RWPE2 (cell line): ENCODE data around the gene LPCAT4.

Experiments
- ATAC-seq: fragments of 200-7000 bp; cut with Tn5 transposase; 3 replicates; pipeline ENCODE4 v1.9.1; 2021; ENCODE audit warnings: low read depth
- DNase-seq: peaks from one replicate; pipeline ENCODE4 v3.0.0-alpha.2; 2020; ENCODE audit warnings: low spot score
- H3K27ac ChIP-seq: fragments of 450-650 bp; 2 replicates; pipeline ENCODE4 v1.5.1; 2017; ENCODE audit warnings: mild to moderate bottlenecking; ENCODE audit not compliant: poor library complexity, severe bottlenecking
- H3K27me3 ChIP-seq: fragments of 250-450 bp; sonication (Bioruptor Pico); 2 replicates; pipeline ENCODE4 v1.5.1; 2021; ENCODE audit warnings: mild to moderate bottlenecking, moderate library complexity; ENCODE audit not compliant: insufficient read depth, poor library complexity, severe bottlenecking
- H3K36me3 ChIP-seq: fragments of 250-450 bp; sonication (Bioruptor Pico); 2 replicates; pipeline ENCODE4 v1.5.1; 2020; ENCODE audit warnings: low read depth, mild to moderate bottlenecking, moderate library complexity
- H3K4me1 ChIP-seq: fragments of 250-450 bp; sonication (Bioruptor Pico); 2 replicates; pipeline ENCODE4 v1.5.1; 2021; ENCODE audit warnings: mild to moderate bottlenecking, moderate library complexity; ENCODE audit not compliant: insufficient read depth, poor library complexity, severe bottlenecking
- H3K4me3 ChIP-seq: fragments of 250-450 bp; sonication (Bioruptor Pico); 2 replicates; pipeline ENCODE4 v1.5.1; 2021; ENCODE audit warnings: mild to moderate bottlenecking, moderate library complexity; ENCODE audit not compliant: severe bottlenecking
- H3K9me3 ChIP-seq: fragments of 250-450 bp; sonication (Bioruptor Pico); 2 replicates; pipeline ENCODE4 v1.5.1; 2021; ENCODE audit warnings: mild to moderate bottlenecking, moderate library complexity; ENCODE audit not compliant: severe bottlenecking
- CTCF ChIP-seq: fragments of 450-650 bp; IDR thresholded peaks from one replicate; pipeline ENCODE4 v1.5.1; 2017; ENCODE audit warnings: mild to moderate bottlenecking, moderate library complexity; ENCODE audit not compliant: poor library complexity, severe bottlenecking

LPCAT4 gene

GRCh38 chr15:34358948-34359347, 8.0 kb downstream of the LPCAT4 start:
- H3K27ac ChIP-seq: no peak overlapping the region
- DNase-seq (no peak), ATAC-seq (no peak)
- peaks cover 76% of the 10 kb centered on the region for H3K36me3 ChIP-seq
- no peak for TF ChIP-seq CTCF
- H3K4me1 ChIP-seq: no peaks in the 10 kb centered on the region
- H3K9me3 ChIP-seq: no peaks in the 10 kb centered on the region
- no peaks in the 10 kb centered on the region for H3K27me3 ChIP-seq
- H3K4me3 ChIP-seq: no peak overlapping the region

GRCh38 chr15:34358367-34358766, 8.6 kb downstream of the LPCAT4 start:
- peak; percentile 55 for TF ChIP-seq CTCF
- DNase-seq: no peak
- H3K27ac ChIP-seq: no peak overlapping the region
- no peaks in the 10 kb centered on the region for H3K27me3 ChIP-seq
- no peak overlapping the region for H3K4me3 ChIP-seq
- H3K36me3 ChIP-seq: peaks cover 71% of the 10 kb centered on the region
- H3K4me1 ChIP-seq: no peaks in the 10 kb centered on the region
- peak; percentile 51 for ATAC-seq
- no peaks in the 10 kb centered on the region for H3K9me3 ChIP-seq

GRCh38 chr15:34357653-34358052, 9.3 kb downstream of the LPCAT4 start:
- DNase-seq (no peak), ATAC-seq (no peak)
- H3K27ac ChIP-seq: no peak overlapping the region
- no peaks in the 10 kb centered on the region for H3K4me1 ChIP-seq
- no peaks in the 10 kb centered on the region for H3K9me3 ChIP-seq
- TF ChIP-seq CTCF: no peak
- no peak overlapping the region for H3K4me3 ChIP-seq
- H3K36me3 ChIP-seq: peaks cover 64% of the 10 kb centered on the region
- no peaks in the 10 kb centered on the region for H3K27me3 ChIP-seq

- Histone ChIP-seq H3K4me1 (no peaks in the 10 kb centered on the region), H3K4me3 (no peak overlapping the region), H3K27me3 (no peaks in the 10 kb centered on the region), H3K36me3 (peaks cover 39% of the 10 kb centered on the region), H3K27ac (no peak overlapping the region), H3K9me3 (no peaks in the 10 kb centered on the region)
- ATAC-seq: 0 out of 3 replicates have a peak, but pooled peaks have one; percentile 30
- DNase-seq: no peak
- TF ChIP-seq CTCF: no peak
Observed at GRCh38 chr15:34355241-34355640, 11.8 kb downstream of the LPCAT4 start.

GRCh38 chr15:34354286-34354685, 12.7 kb downstream of the LPCAT4 start:
- Histone ChIP-seq H3K9me3 (no peaks in the 10 kb centered on the region), H3K27ac (no peak overlapping the region), H3K4me3 (no peak overlapping the region), H3K4me1 (no peaks in the 10 kb centered on the region), H3K27me3 (no peaks in the 10 kb centered on the region), H3K36me3 (peaks cover 30% of the 10 kb centered on the region)
- ATAC-seq (no peak), DNase-seq (peak; percentile 58)
- no peak for TF ChIP-seq CTCF
